ENCODE measurements around the gene MYADM. TPM values are rescaled to one million over a fixed set of nuclear protein-coding genes. Genes with fewer than 3 reads are reported as not detected.

Gene MYADM
- total and polyA plus RNA-seq, 2 of the 13 experiments (the other 11 are each of a cell fraction or from before 2014, with no cell fraction given) = 19.9 to 38.1 TPM

DNA sequence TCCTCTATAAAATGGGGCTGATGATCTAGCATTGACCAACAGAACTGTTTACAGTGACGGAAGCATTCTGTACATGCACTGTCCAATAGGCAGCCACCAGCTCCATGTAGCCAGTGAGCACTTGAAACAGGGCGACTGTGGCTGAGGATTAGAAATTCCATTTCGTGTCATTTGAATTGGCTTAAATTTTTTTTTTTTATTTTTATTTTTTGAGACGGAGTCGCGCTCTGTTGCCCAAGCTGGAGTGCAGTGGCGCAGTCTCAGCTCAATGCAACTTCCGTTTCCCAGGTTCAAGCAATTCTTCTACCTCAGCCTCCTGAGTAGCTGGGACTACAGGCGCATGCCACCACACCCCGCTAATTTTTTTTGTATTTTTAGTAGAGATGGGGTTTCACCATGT, 17.4 kb downstream of the MYADM start:
- no peak overlapping the region for H3K27ac ChIP-seq (ENCODE audit: extremely low read length, insufficient read depth, low read length)
- H2AFZ ChIP-seq (ENCODE audit: low read length) = no peak overlapping the region
- intact Hi-C loops (cut with micrococcal nuclease; ENCODE audit: unreplicated experiment) (no loop called here), in situ Hi-C loops (cut with HindIII; ENCODE audit: extremely low pct_ligation_motif_present, low pct_unique_long_range_greater_than_20kb) (no loop called here)
- H3K9me3 ChIP-seq (ENCODE audit: low read length) = no peaks in the 10 kb centered on the region
- H3K79me2 ChIP-seq (ENCODE audit: insufficient read depth, low read length) = no peaks in the 10 kb centered on the region
- H3K4me3 ChIP-seq (replicated peaks in 1 of 3; ENCODE audit: insufficient read depth in 1 of 3, low read depth in 2 of 3, low read length in 3 of 3) = no peak overlapping the region
- no peak overlapping the region for H3K4me2 ChIP-seq (ENCODE audit: low read depth, low read length)
- H3K36me3 ChIP-seq (replicated peaks in 1 of 2; ENCODE audit: control insufficient read depth in 1 of 2, insufficient read depth in 2 of 2, low read length in 2 of 2) = no peaks in the 10 kb centered on the region
- no peak for TF ChIP-seq CEBPG (CRISPR knock-in tag; IDR thresholded peaks at IDR 0.05)
- no peak for TF ChIP-seq ZSCAN31 (CRISPR knock-in tag; IDR thresholded peaks at IDR 0.05; ENCODE audit: low read depth)
- TF ChIP-seq ZNF205 (CRISPR knock-in tag; IDR thresholded peaks at IDR 0.05) = no peak
- TF ChIP-seq ZNF776 (CRISPR knock-in tag; IDR thresholded peaks at IDR 0.05) = no peak
- no peak for TF ChIP-seq ARID2 (CRISPR knock-in tag; IDR thresholded peaks at IDR 0.05; ENCODE audit: borderline replicate concordance)
- no peak for TF ChIP-seq MED13 (CRISPR knock-in tag; IDR thresholded peaks at IDR 0.05)
- no peak for TF ChIP-seq ZNF468 (CRISPR knock-in tag; IDR thresholded peaks at IDR 0.05)
- no peak for TF ChIP-seq ZNF629 (CRISPR knock-in tag; conservative IDR thresholded peaks at IDR 0.05)
- no peaks in the 10 kb centered on the region for H4K20me1 ChIP-seq (ENCODE audit: insufficient read depth, low read length)
- DNase-seq (ENCODE audit: low spot score) (no peak), ATAC-seq (no peak), FAIRE-seq (no peak)
- ChIA-PET CTCF (ENCODE audit: low intra/inter-chr PET ratio, low total read pairs) (no interaction called here), POLR2A (no interaction called here)
- H3K9ac ChIP-seq (ENCODE audit: insufficient read depth, low read depth, low read length) = no peak overlapping the region
- BruUV-seq (replicated peaks) = no TSS peak
- H3K4me1 ChIP-seq (ENCODE audit: insufficient read depth, low read length) = peaks cover 20% of the 10 kb centered on the region
- WGBS (ENCODE audit: low lambda C conversion rate) = 68% methylated on average over 10 of the region's 10 CpGs
- H3K27me3 ChIP-seq (ENCODE audit: control insufficient read depth in 1 of 2, insufficient read depth in 2 of 2, low read length in 2 of 2) = peaks cover 0 to 38% of the 10 kb centered on the region in 2 experiments; a peak in 4 of 5 replicates

DNA sequence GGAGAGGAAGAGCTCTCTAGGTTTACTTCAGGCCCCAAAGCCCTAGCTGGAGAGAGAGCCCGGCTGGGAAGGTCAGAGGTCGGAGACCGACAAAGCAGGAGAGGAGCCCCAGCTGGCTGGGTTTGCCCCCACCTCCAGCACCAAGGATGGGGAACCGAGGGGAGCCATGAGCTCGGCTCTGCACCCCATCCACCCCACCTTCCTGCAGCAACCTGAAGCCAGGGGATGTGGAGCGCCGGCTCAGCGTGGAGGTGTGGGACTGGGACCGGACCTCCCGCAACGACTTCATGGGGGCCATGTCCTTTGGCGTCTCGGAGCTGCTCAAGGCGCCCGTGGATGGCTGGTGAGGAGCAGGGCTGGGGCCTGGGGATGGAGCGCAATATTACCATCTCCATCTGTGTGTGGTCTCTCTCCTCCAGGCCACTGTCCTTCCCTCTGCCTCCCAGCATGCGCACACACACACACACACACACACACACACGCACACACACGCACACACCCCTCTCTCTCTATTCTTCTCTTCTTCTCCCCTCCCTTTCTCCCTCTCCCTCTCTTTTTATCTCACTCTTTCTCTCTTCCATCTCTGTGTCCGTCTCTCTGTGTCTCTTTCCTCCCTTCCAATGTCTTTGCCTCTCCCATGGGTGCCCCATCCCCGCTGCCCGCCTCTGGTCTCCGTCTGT, 24.8 kb downstream of the MYADM start:
- no peak overlapping the region for H3K27ac ChIP-seq (ENCODE audit: extremely low read length, insufficient read depth, low read length)
- no peak for FAIRE-seq
- no peak for DNase-seq (ENCODE audit: low spot score)
- no peaks in the 10 kb centered on the region for H3K79me2 ChIP-seq (ENCODE audit: insufficient read depth, low read length)
- in situ Hi-C loops (cut with HindIII; ENCODE audit: extremely low pct_ligation_motif_present, low pct_unique_long_range_greater_than_20kb) (no loop called here), intact Hi-C loops (cut with micrococcal nuclease; ENCODE audit: unreplicated experiment) (no loop called here)
- no peaks in the 10 kb centered on the region for H4K20me1 ChIP-seq (ENCODE audit: insufficient read depth, low read length)
- no peaks in the 10 kb centered on the region for H3K36me3 ChIP-seq (replicated peaks in 1 of 2; ENCODE audit: control insufficient read depth in 1 of 2, insufficient read depth in 2 of 2, low read length in 2 of 2)
- peaks cover 2 to 19% of the 10 kb centered on the region in 2 experiments; a peak in 4 of 5 replicates for H3K27me3 ChIP-seq (ENCODE audit: control insufficient read depth in 1 of 2, insufficient read depth in 2 of 2, low read length in 2 of 2)
- BruUV-seq (replicated peaks) = no TSS peak
- H3K9ac ChIP-seq (ENCODE audit: insufficient read depth, low read depth, low read length) = no peak overlapping the region
- no peaks in the 10 kb centered on the region for H3K4me1 ChIP-seq (ENCODE audit: insufficient read depth, low read length)
- CTCF ChIA-PET (ENCODE audit: low intra/inter-chr PET ratio, low total read pairs) = no interaction called here
- H3K9me3 ChIP-seq (ENCODE audit: low read length) = no peaks in the 10 kb centered on the region
- no peak; the same call in 2 of the 3 replicates for ATAC-seq
- H3K4me3 ChIP-seq (replicated peaks in 1 of 3; ENCODE audit: insufficient read depth in 1 of 3, low read depth in 2 of 3, low read length in 3 of 3) = no peak overlapping the region
- no peak overlapping the region for H3K4me2 ChIP-seq (ENCODE audit: low read depth, low read length)
- POLR2A ChIA-PET = no interaction called here
- no peak overlapping the region for H2AFZ ChIP-seq (ENCODE audit: low read length)
- 44% methylated on average over 8 of the region's 23 CpGs for WGBS (ENCODE audit: low lambda C conversion rate)
- TF ChIP-seq, protein P1, sequence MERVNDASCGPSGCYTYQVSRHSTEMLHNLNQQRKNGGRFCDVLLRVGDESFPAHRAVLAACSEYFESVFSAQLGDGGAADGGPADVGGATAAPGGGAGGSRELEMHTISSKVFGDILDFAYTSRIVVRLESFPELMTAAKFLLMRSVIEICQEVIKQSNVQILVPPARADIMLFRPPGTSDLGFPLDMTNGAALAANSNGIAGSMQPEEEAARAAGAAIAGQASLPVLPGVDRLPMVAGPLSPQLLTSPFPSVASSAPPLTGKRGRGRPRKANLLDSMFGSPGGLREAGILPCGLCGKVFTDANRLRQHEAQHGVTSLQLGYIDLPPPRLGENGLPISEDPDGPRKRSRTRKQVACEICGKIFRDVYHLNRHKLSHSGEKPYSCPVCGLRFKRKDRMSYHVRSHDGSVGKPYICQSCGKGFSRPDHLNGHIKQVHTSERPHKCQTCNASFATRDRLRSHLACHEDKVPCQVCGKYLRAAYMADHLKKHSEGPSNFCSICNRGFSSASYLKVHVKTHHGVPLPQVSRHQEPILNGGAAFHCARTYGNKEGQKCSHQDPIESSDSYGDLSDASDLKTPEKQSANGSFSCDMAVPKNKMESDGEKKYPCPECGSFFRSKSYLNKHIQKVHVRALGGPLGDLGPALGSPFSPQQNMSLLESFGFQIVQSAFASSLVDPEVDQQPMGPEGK (CRISPR knock-in tag; IDR thresholded peaks at IDR 0.05) = no peak
- TF ChIP-seq ZNF12 (CRISPR knock-in tag; IDR thresholded peaks at IDR 0.05) (no peak), SCMH1 (CRISPR knock-in tag; IDR thresholded peaks at IDR 0.05; ENCODE audit: borderline replicate concordance) (no peak), EEA1 (CRISPR knock-in tag; IDR thresholded peaks at IDR 0.05; ENCODE audit: borderline replicate concordance) (no peak)
- TF ChIP-seq, protein P2, sequence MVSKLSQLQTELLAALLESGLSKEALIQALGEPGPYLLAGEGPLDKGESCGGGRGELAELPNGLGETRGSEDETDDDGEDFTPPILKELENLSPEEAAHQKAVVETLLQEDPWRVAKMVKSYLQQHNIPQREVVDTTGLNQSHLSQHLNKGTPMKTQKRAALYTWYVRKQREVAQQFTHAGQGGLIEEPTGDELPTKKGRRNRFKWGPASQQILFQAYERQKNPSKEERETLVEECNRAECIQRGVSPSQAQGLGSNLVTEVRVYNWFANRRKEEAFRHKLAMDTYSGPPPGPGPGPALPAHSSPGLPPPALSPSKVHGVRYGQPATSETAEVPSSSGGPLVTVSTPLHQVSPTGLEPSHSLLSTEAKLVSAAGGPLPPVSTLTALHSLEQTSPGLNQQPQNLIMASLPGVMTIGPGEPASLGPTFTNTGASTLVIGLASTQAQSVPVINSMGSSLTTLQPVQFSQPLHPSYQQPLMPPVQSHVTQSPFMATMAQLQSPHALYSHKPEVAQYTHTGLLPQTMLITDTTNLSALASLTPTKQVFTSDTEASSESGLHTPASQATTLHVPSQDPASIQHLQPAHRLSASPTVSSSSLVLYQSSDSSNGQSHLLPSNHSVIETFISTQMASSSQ (IDR thresholded peaks at IDR 0.05; ENCODE audit: low read depth) = no peak
- TF ChIP-seq, protein P2 (CRISPR knock-in tag; IDR thresholded peaks at IDR 0.05; ENCODE audit: borderline replicate concordance) = no peak

Data from HepG2 (cell line).